Sigmoid colon (tissue), 4 donors: ENCODE measurements around the gene CNTN5.

ENCODE experiments used
- EP300 ChIP-seq, 4 donors: sonication (generic); formaldehyde crosslinking; IDR thresholded peaks; one replicate each; pipeline ENCODE4 v1.6.1; 2017; ENCODE audit warnings: antibody characterized with exemption in 4 of 4
- POLR2A ChIP-seq, 2 donors: fragments of 450-650 bp; IDR thresholded peaks; one replicate each; pipeline ENCODE4 v1.6.1; 2016; ENCODE audit warnings: antibody characterized with exemption in 2 of 2, mild to moderate bottlenecking in 2 of 2, moderate library complexity in 2 of 2
- POLR2AphosphoS5 ChIP-seq, 4 donors: sonication (generic); formaldehyde crosslinking; IDR thresholded peaks; one replicate each; pipeline ENCODE4 v1.6.1; 2017; ENCODE audit warnings: antibody characterized with exemption in 4 of 4
- TF ChIP-seq, protein P1 (sequence below), 4 experiments: fragments of 450-650 bp in 3 of 4; fragments of 200-600 bp in 1 of 4; IDR thresholded peaks; one replicate each; pipeline ENCODE4 v1.5.1; 2016 to 2019; ENCODE audit warnings: antibody characterized with exemption in 4 of 4, mild to moderate bottlenecking in 3 of 4, moderate library complexity in 2 of 4

DNA sequence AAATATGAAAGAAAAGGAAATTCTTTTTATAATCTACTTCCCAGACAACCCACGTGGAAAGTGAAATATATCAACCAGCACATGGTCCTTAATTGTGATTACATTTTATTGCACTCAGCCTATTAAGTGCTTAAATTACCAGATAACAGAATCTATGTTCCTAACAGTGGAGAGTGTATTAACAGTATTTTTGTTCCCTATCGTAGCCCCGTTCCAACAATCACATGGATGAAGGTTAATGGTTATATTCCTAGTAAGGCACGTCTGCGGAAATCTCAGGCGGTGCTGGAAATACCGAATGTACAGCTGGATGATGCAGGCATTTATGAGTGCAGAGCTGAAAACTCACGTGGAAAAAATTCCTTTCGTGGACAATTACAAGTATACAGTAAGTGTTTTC, 1040.3 kb downstream of the CNTN5 start:
- TF ChIP-seq POLR2AphosphoS5 (IDR thresholded peaks at IDR 0.05) (no peak), POLR2A (IDR thresholded peaks at IDR 0.05) (no peak), EP300 (IDR thresholded peaks at IDR 0.05) (no peak)
- TF ChIP-seq, protein P1, sequence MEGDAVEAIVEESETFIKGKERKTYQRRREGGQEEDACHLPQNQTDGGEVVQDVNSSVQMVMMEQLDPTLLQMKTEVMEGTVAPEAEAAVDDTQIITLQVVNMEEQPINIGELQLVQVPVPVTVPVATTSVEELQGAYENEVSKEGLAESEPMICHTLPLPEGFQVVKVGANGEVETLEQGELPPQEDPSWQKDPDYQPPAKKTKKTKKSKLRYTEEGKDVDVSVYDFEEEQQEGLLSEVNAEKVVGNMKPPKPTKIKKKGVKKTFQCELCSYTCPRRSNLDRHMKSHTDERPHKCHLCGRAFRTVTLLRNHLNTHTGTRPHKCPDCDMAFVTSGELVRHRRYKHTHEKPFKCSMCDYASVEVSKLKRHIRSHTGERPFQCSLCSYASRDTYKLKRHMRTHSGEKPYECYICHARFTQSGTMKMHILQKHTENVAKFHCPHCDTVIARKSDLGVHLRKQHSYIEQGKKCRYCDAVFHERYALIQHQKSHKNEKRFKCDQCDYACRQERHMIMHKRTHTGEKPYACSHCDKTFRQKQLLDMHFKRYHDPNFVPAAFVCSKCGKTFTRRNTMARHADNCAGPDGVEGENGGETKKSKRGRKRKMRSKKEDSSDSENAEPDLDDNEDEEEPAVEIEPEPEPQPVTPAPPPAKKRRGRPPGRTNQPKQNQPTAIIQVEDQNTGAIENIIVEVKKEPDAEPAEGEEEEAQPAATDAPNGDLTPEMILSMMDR (IDR thresholded peaks at IDR 0.05): no peak
